PFSK-1 (cell line): ENCODE measurements around the gene DNM3.

Experiments used
- POLR2AphosphoS5 ChIP-seq: IDR thresholded peaks from 2 replicates; pipeline ENCODE4 v1.6.1; 2012; ENCODE audit warnings: low read depth, mild to moderate bottlenecking, control low read depth, low read length, moderate library complexity
- TAF1 ChIP-seq: IDR thresholded peaks from 2 replicates; pipeline ENCODE4 v1.6.1; 2012; ENCODE audit warnings: low read length, control low read depth, borderline replicate concordance; ENCODE audit not compliant: insufficient read depth
- TF ChIP-seq, protein P1 (sequence below), 2 experiments: IDR thresholded peaks; 2 replicates each; pipeline versions ENCODE4 v1.6.1 to v1.8.0; 2011 to 2012; ENCODE audit warnings: low read depth in 2 of 2, low read length in 2 of 2, control low read depth in 1 of 2, inconsistent platforms in 1 of 2, mild to moderate bottlenecking in 1 of 2, moderate library complexity in 1 of 2; ENCODE audit not compliant: insufficient read depth in 1 of 2

DNA sequence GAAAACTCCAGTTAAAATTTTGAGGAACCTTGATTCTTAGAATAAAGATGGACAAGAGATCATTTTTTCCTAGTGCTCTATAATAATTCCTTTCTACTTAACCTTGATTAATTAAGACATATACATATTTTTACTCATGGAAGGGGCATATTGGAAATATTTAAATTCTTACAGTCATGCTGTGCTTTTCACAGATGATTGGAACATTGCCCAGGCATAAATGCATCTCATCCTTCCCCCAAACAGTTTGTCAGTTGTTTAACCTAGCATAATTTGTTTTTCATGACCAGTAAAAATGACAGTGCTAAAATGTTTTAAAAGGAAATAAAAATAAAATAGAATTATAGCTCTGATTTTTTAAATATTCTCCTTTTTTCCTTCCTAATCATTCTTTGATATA, 140.0 kb downstream of the DNM3 start:
- no peak for TF ChIP-seq POLR2AphosphoS5
- TF ChIP-seq TAF1: no peak
- TF ChIP-seq, protein P1, sequence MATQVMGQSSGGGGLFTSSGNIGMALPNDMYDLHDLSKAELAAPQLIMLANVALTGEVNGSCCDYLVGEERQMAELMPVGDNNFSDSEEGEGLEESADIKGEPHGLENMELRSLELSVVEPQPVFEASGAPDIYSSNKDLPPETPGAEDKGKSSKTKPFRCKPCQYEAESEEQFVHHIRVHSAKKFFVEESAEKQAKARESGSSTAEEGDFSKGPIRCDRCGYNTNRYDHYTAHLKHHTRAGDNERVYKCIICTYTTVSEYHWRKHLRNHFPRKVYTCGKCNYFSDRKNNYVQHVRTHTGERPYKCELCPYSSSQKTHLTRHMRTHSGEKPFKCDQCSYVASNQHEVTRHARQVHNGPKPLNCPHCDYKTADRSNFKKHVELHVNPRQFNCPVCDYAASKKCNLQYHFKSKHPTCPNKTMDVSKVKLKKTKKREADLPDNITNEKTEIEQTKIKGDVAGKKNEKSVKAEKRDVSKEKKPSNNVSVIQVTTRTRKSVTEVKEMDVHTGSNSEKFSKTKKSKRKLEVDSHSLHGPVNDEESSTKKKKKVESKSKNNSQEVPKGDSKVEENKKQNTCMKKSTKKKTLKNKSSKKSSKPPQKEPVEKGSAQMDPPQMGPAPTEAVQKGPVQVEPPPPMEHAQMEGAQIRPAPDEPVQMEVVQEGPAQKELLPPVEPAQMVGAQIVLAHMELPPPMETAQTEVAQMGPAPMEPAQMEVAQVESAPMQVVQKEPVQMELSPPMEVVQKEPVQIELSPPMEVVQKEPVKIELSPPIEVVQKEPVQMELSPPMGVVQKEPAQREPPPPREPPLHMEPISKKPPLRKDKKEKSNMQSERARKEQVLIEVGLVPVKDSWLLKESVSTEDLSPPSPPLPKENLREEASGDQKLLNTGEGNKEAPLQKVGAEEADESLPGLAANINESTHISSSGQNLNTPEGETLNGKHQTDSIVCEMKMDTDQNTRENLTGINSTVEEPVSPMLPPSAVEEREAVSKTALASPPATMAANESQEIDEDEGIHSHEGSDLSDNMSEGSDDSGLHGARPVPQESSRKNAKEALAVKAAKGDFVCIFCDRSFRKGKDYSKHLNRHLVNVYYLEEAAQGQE (IDR thresholded peaks at IDR 0.05; ENCODE audit: insufficient read depth in 1 of 2, low read depth in 2 of 2, low read length in 2 of 2): no peak
